Measurements from ENCODE around the gene PEX5L. TPM values are rescaled to one million over a fixed set of nuclear protein-coding genes. Genes with fewer than 3 reads are reported as not detected.

Gene PEX5L
- total RNA-seq, 2 donors from 2014 or later: 1.1 to 4.1 TPM

DNA sequence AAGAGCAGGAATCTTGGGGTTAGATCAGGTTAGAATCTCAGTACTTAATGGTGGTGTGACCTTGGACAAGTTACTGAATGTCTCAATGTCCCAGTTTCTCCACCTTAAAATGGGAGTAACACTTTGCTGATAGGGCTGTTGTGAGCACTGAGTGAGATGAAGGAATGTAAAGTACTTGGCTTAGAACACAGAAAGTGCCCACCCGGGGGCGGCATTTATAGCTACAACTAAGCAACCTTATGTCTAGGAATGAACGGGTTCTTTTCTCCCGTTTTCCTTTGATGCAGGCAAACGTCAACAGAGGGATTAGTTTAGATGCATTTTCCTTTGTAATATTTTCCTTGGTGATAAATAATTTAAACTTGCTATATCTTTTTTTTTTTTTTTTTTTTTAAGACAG is 207.3 kb downstream of the PEX5L start:
- DNase-seq (ENCODE audit: low spot score): no peak
- TF ChIP-seq POLR2A (IDR thresholded peaks at IDR 0.05): no peak
- TF ChIP-seq, protein P1, sequence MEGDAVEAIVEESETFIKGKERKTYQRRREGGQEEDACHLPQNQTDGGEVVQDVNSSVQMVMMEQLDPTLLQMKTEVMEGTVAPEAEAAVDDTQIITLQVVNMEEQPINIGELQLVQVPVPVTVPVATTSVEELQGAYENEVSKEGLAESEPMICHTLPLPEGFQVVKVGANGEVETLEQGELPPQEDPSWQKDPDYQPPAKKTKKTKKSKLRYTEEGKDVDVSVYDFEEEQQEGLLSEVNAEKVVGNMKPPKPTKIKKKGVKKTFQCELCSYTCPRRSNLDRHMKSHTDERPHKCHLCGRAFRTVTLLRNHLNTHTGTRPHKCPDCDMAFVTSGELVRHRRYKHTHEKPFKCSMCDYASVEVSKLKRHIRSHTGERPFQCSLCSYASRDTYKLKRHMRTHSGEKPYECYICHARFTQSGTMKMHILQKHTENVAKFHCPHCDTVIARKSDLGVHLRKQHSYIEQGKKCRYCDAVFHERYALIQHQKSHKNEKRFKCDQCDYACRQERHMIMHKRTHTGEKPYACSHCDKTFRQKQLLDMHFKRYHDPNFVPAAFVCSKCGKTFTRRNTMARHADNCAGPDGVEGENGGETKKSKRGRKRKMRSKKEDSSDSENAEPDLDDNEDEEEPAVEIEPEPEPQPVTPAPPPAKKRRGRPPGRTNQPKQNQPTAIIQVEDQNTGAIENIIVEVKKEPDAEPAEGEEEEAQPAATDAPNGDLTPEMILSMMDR (IDR thresholded peaks at IDR 0.05): no peak
- TF ChIP-seq POLR2AphosphoS5 (IDR thresholded peaks at IDR 0.05): no peak
- 38% methylated on average over 5 of the region's 5 CpGs for WGBS
- no peaks in the 10 kb centered on the region for H3K9me3 ChIP-seq
- H3K36me3 ChIP-seq: no peaks in the 10 kb centered on the region
- intact Hi-C loops (cut with DNase I): no loop called here
- no peaks in the 10 kb centered on the region for H3K4me1 ChIP-seq (replicated peaks)
- no peak overlapping the region for H3K27ac ChIP-seq
- H3K4me3 ChIP-seq: no peak overlapping the region
- no peaks in the 10 kb centered on the region for H3K27me3 ChIP-seq (replicated peaks; ENCODE audit: insufficient read depth)

DNA sequence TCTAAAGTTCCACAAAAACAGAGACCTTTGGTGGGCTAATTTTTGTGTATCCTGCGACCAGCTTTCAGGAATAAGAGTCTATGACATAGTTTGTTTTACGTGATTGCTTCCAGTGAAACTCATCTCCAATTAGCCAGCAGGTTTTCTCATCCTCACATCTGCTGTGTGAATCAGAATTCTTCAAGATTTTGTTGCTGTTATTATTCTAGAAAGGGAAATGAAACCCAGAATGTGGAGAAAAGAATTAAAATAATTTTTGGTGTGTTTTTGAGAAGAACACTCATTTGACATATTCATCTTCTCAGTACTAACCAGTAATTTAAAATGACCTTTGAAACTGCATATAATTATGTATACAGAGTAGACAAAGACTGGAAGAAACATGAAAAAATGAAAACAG is 208.0 kb downstream of the PEX5L start:
- intact Hi-C loops (cut with DNase I): no loop called here
- no peak for DNase-seq (ENCODE audit: low spot score)
- WGBS: 89% methylated on average over 2 of the region's 2 CpGs

DNA sequence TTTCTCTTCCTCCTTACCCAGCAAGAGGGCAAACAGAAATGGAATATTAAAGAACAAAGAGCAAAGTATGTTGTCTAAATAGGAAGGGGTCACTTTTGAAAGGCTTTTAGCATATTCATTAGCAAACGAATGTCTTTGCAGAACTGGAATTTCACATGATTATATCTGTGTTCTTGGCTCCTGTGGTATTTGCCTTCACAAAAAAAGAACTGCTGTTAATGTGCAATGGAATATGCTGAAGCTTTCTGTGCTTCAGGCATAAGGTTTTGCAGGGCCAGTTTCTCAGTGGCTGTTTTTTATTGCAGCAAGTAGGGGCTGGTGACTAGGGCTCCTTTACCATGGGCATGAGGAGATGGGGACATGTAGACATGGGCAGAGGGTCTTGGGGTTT is 210.5 kb downstream of the PEX5L start:
- WGBS: 0% methylated on average over 1 of the region's 1 CpG
- H3K27me3 ChIP-seq (replicated peaks; ENCODE audit: insufficient read depth): no peaks in the 10 kb centered on the region
- TF ChIP-seq POLR2A (IDR thresholded peaks at IDR 0.05) (no peak), POLR2AphosphoS5 (IDR thresholded peaks at IDR 0.05) (no peak)
- TF ChIP-seq, protein P1 (IDR thresholded peaks at IDR 0.05): no peak

More for the DNA sequence above, 208.0 kb downstream of the PEX5L start:
- Histone ChIP-seq H3K9me3 (no peaks in the 10 kb centered on the region), H3K4me1 (replicated peaks) (no peaks in the 10 kb centered on the region), H3K36me3 (no peaks in the 10 kb centered on the region), H3K4me3 (no peak overlapping the region), H3K27ac (no peak overlapping the region), H3K27me3 (replicated peaks; ENCODE audit: insufficient read depth) (no peaks in the 10 kb centered on the region)
- TF ChIP-seq, protein P1 (IDR thresholded peaks at IDR 0.05): no peak
- TF ChIP-seq POLR2AphosphoS5 (IDR thresholded peaks at IDR 0.05): no peak
- TF ChIP-seq POLR2A (IDR thresholded peaks at IDR 0.05): no peak

DNA sequence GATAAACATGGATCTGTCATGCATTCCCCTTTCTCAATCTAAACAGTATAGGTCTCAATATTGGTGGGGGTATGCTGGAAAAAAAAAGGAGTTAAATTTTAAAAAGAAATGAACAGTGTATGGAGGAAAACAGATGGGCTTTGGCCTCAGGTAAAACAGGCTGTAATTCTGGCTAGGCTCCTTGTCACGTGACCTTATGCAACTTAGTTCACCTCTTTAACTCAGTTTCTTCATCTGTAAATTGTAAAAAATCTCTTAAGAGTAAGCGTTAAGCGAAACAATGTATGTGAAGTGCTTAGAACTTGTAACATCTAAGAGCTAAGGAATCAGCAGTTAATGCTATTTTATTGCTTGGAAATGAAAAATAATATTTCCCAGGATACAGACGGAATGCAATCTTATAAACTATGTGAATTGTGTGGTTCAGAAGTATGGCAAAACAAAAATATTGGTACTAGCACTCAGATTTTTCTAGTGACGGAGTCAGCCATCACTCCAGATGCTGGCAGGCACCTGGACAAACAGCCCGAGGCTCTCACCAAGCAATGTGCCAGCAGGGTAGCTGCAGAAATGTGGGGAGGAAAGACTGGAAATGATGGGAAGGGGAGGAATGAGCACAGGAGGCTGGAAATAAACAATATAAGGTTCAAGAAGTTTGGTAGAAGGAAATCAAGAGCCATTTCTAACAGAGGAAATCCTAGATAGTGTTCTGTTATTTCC is 211.1 kb downstream of the PEX5L start:
- 54% methylated on average over 6 of the region's 6 CpGs for WGBS
- H3K27me3 ChIP-seq (replicated peaks; ENCODE audit: insufficient read depth): no peaks in the 10 kb centered on the region
- no peaks in the 10 kb centered on the region for H3K9me3 ChIP-seq
- no peaks in the 10 kb centered on the region for H3K4me1 ChIP-seq (replicated peaks)
- H3K27ac ChIP-seq: no peak overlapping the region
- H3K4me3 ChIP-seq: no peak overlapping the region
- intact Hi-C loops (cut with DNase I): no loop called here
- DNase-seq (ENCODE audit: low spot score): no peak
- no peaks in the 10 kb centered on the region for H3K36me3 ChIP-seq
- TF ChIP-seq, protein P1 (IDR thresholded peaks at IDR 0.05): no peak
- no peak for TF ChIP-seq POLR2A (IDR thresholded peaks at IDR 0.05)
- TF ChIP-seq POLR2AphosphoS5 (IDR thresholded peaks at IDR 0.05): no peak

More for the DNA sequence above, 210.5 kb downstream of the PEX5L start:
- H3K4me1 ChIP-seq (replicated peaks): no peaks in the 10 kb centered on the region
- no peaks in the 10 kb centered on the region for H3K36me3 ChIP-seq
- no peak for DNase-seq (ENCODE audit: low spot score)
- no peak overlapping the region for H3K4me3 ChIP-seq
- no peaks in the 10 kb centered on the region for H3K9me3 ChIP-seq
- intact Hi-C loops (cut with DNase I): no loop called here
- H3K27ac ChIP-seq: no peak overlapping the region

DNA sequence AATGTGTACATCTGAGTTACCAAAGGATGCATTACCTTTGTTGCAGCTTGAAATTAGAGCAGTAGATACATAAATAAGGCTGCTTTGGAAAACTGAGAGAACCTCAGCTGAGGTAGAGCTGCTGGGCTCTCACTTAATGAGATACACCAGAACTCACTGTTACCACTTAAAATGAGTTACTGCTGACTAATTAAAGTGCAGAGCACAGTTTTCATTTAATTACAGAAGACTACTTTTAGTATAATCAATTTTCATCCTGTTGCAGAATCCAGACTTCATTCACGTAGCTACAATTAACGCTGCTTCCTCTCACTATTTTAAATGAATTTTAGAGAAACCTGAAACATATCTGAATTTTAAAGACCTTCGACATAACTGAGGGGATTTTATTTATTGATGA is 214.4 kb downstream of the PEX5L start:
- H3K27me3 ChIP-seq (replicated peaks; ENCODE audit: insufficient read depth): no peaks in the 10 kb centered on the region
- no peak overlapping the region for H3K4me3 ChIP-seq
- intact Hi-C loops (cut with DNase I): no loop called here
- TF ChIP-seq POLR2A (IDR thresholded peaks at IDR 0.05): no peak
- TF ChIP-seq, protein P1 (IDR thresholded peaks at IDR 0.05): no peak
- H3K9me3 ChIP-seq: no peaks in the 10 kb centered on the region
- H3K4me1 ChIP-seq (replicated peaks): no peaks in the 10 kb centered on the region
- WGBS: 91% methylated on average over 3 of the region's 3 CpGs
- no peaks in the 10 kb centered on the region for H3K36me3 ChIP-seq
- no peak for DNase-seq (ENCODE audit: low spot score)
- H3K27ac ChIP-seq: no peak overlapping the region

Data from prostate gland (tissue), 2 donors.